Activated CD4-positive, CD25-positive, alpha-beta regulatory T cell treated with anti-CD3 and anti-CD28 coated beads, Interleukin-2, amount 50 U/mL, for 24 hours (primary cell): ENCODE results near the gene SRSF9.
A peak's percentile ranks its signal among the peaks of the same experiment; 100 is the strongest.
"Not testable (repeated sequence)": the region's sequence is repeated elsewhere in the genome, so short reads cannot be mapped to it uniquely, and the experiment has no call there.

ENCODE experiments used
- ATAC-seq, 2 donors: fragments of 150-1000 bp; cut with Tn5 transposase; one replicate each; pipeline ENCODE4 v1.10.0; 2021; ENCODE audit warnings: mild to moderate bottlenecking in 1 of 2, moderate library complexity in 1 of 2

SRSF9 gene

GRCh38 chr12:120481022-120481767, 11.6 kb upstream of the SRSF9 start:
- no peak for ATAC-seq

GRCh38 chr12:120480211-120480610, 10.7 kb upstream of the SRSF9 start:
- ATAC-seq: no peak

- ATAC-seq: no peak
Measured at GRCh38 chr12:120479458-120479857, 9.9 kb upstream of the SRSF9 start.

- ATAC-seq: no peak
Measured at GRCh38 chr12:120475643-120476042, 6.1 kb upstream of the SRSF9 start.

GRCh38 chr12:120474616-120474960, 5.0 kb upstream of the SRSF9 start:
- ATAC-seq: no peak

DNA sequence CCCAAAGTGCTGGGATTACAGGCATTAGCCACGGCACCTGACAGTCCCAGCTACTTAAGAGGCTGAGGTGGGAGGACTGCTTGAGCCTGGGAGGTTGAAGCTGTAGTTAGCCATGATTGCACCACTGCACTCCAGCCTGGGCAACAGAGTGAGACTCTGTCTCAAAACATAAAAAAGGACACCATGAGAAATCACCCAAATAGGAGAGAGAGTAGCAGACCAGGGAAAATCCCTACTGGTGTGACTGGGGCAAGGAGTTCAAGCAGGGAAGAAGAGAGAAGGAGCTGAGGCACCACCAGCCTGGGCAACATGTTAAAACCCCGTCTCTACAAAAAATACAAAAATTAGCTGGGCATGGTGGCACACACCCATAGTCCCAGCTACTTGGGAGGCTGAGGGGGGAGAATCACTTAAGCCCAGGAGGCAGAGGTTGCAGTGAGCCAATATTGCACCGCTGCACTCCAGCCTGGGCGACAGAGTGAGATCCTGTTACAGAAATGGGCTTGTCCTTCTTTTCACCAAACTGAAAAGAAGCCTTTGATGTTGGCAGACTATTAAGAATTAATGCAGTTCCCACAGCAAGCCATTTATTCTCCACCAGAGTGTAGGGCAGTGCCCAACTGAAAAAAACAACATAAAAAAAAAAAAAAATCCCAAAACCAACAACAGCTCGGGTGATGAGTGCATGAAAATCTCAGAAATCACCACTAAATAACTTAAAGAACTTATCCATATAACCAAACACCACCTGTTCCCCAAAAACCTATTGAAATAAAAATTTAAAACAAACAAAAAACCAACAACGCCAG, 4.5 kb upstream of the SRSF9 start:
- no peak for ATAC-seq

DNA sequence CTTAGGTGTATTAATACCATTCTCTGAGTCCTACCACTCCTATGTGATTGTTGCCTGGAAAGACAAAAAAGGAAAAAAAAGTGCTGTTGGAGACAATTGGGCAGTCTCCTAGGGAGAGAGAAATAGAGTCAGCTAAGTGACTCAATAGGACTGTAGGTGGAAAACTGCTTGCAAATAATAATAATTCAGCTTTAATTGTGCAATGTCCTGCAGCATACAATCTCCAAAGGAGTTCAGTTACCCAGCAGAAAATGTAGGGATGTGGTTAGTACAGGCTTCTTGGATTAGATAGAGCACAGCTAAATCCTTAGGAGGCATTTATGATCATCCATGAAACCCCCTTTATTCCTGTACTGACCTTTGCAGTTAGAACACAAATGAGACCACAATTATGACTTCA, 3.0 kb upstream of the SRSF9 start:
- ATAC-seq: no peak

GRCh38 chr12:120470150-120470784, 719 bp upstream of the SRSF9 start:
- peak; percentile 14 to 19 for ATAC-seq

DNA sequence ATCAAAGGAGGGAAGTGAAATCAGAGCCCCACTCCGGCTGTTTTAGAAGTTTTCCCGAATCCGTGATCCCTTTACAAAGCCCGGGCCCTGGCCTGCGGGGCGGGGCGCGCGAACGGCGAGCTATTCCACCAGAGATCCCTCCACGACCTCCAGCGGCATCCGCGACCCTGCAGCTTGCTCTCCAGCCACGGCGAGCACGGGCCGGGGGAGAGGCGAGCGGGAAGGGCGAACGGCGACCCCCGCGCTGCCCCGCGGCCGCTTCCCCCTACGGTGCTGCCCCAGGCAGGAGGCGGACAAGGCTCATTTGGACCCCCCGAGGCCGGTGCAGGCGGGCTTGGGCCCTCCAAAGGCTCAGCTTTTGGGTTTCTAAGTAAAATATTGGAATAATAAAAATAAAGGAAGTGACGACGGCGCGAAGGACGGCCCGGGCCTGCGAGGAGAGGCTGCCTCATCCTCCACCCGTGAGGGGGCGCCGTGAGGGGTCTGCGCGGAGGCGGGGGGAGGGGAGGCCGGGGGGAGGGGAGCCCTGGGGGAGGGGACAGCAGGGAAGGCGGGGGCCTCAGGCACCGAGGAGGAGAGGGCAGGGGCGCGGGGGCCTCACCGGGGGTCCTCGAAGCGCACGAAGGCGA, 613 bp downstream of the SRSF9 start:
- peak; percentile 27 to 40 for ATAC-seq

DNA sequence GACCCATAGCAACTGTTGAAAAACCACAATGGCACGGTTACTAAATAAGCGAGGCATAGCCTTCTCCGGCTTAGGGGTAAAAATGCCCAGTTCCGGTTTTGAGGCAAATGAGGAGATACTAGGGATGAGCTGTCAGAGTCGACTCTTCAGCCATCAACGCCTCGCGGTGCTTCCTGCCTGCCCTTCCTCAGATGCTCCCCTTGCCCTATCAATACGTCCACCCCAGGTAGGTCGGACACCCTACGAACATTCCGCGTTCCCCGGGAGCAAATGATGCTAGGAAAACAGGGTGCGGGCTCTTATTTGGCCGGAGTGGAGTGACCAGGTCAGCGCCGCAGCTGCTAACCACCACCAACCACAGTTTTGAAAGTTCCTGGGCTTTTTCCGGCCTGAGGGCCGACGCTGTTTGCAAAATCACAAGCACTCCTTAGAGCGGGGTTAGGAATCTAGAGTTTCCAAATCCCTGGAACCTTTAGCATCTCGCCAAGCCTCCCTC, 1.2 kb downstream of the SRSF9 start:
- ATAC-seq: no peak

GRCh38 chr12:120467439-120467838, 2.1 kb downstream of the SRSF9 start:
- no peak for ATAC-seq

GRCh38 chr12:120466560-120467315, 2.8 kb downstream of the SRSF9 start:
- no peak for ATAC-seq

- ATAC-seq: no peak
Measured at GRCh38 chr12:120465756-120466155, 3.8 kb downstream of the SRSF9 start.

- ATAC-seq: no peak
Measured at GRCh38 chr12:120463712-120464111, 5.8 kb downstream of the SRSF9 start.

- no peak for ATAC-seq
Measured at GRCh38 chr12:120462099-120462640, 7.4 kb downstream of the SRSF9 start.

GRCh38 chr12:120460157-120460556, 9.4 kb downstream of the SRSF9 start:
- no peak for ATAC-seq

GRCh38 chr12:120457133-120457532, 12.4 kb downstream of the SRSF9 start:
- ATAC-seq: no peak

- ATAC-seq: no peak
Measured at GRCh38 chr12:120455302-120455701, 14.2 kb downstream of the SRSF9 start.

GRCh38 chr12:120453977-120454376, 15.6 kb downstream of the SRSF9 start:
- ATAC-seq: peak; percentile 85 to 89

DNA sequence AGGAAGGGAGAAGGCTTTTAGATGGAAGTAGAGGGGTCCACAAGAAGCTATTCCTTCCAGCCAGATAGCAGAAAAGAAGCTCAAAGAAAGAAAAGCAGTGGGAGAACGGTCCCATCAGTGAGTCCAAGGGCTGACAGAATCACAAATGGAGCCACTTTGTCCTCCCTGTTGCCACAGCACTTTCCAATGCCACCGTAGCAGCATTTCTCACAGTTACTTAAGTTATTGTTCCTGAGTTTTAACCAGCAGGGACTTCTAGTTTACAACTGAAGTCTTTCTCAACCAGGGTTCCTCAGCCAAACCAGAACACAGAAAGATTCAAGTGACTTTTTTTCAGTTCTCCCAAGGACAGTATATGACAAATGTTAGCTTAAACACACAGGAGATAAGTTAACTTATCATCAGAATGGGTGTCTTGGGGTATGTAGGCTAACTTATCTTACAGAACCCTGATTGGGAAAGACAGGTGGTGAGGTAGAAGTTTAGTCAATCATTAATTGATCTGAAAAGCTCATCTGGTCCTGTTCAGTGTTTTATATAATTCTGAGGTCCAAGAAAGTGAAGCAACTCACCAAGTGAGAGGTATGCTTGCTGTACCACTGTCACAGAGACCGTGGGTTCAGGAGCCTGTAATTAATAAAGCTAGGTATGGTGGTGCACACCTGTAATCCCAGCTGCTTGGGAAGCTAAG, 16.3 kb downstream of the SRSF9 start:
- no peak for ATAC-seq

- not testable (repeated sequence) for ATAC-seq
Measured at GRCh38 chr12:120452524-120452923, 17.0 kb downstream of the SRSF9 start.
